Fibroblast of lung (primary cell): ENCODE data around the gene LRCH2. TPM values are rescaled to one million over a fixed set of nuclear protein-coding genes. Genes with fewer than 3 reads are reported as not detected.

Source experiments
- DNase-seq, 2 donors: peaks; one replicate each; pipeline versions ENCODE4 v3.0.0 to v3.0.0-alpha.2; 2010; ENCODE audit warnings: low read depth in 2 of 2
- H2AFZ ChIP-seq: 2 replicates; pipeline ENCODE4 v1.5.1; 2012; ENCODE audit warnings: low read length, control low read depth, inconsistent platforms
- H3K27ac ChIP-seq: 2 replicates; pipeline ENCODE4 v1.5.1; 2011; ENCODE audit warnings: low read length, control low read depth; ENCODE audit not compliant: insufficient read depth
- H3K27me3 ChIP-seq: 2 replicates; pipeline ENCODE4 v1.5.1; 2011; ENCODE audit warnings: mild to moderate bottlenecking, low read length; ENCODE audit not compliant: control insufficient read depth, insufficient read depth
- H3K36me3 ChIP-seq: 2 replicates; pipeline ENCODE4 v1.5.1; 2011; ENCODE audit warnings: low read length; ENCODE audit not compliant: control insufficient read depth, insufficient read depth
- H3K4me1 ChIP-seq: 2 replicates; pipeline ENCODE4 v1.5.1; 2011; ENCODE audit warnings: low read length; ENCODE audit not compliant: control insufficient read depth, insufficient read depth; ENCODE audit errors: extremely low read depth
- H3K4me2 ChIP-seq: 2 replicates; pipeline ENCODE4 v1.5.1; 2011; ENCODE audit warnings: low read length, control low read depth; ENCODE audit not compliant: insufficient read depth; ENCODE audit errors: extremely low read depth
- H3K4me3 ChIP-seq, 4 experiments: fragments of 200-600 bp in 1 of 4; sonication (generic) in 1 of 4; replicated peaks in 1 of 4; 2 replicates each; pipeline ENCODE4 v1.5.1; 2011 to 2016; ENCODE audit warnings: low read length in 4 of 4, low read depth in 3 of 4, mild to moderate bottlenecking in 3 of 4, control low read depth in 2 of 4, inconsistent platforms in 1 of 4, mixed read lengths in 1 of 4; ENCODE audit not compliant: insufficient read depth in 1 of 4; ENCODE audit errors: control extremely low read depth in 1 of 4
- H3K79me2 ChIP-seq: 2 replicates; pipeline ENCODE4 v1.5.1; 2012; ENCODE audit warnings: mild to moderate bottlenecking, low read length, inconsistent platforms; ENCODE audit not compliant: control insufficient read depth, insufficient read depth
- H3K9ac ChIP-seq: 2 replicates; pipeline ENCODE4 v1.5.1; 2011; ENCODE audit warnings: mild to moderate bottlenecking, low read length, control low read depth; ENCODE audit not compliant: insufficient read depth
- H3K9me3 ChIP-seq: 2 replicates; pipeline ENCODE4 v1.5.1; 2012; ENCODE audit warnings: low read depth, low read length; ENCODE audit not compliant: control insufficient read depth, insufficient read depth
- H4K20me1 ChIP-seq: 2 replicates; pipeline ENCODE4 v1.5.1; 2011; ENCODE audit warnings: low read length; ENCODE audit not compliant: control insufficient read depth, insufficient read depth; ENCODE audit errors: extremely low read depth
- EZH2 ChIP-seq: IDR thresholded peaks from 2 replicates; pipeline ENCODE4 v1.5.1; 2012; ENCODE audit warnings: low read length, control low read depth, mild to moderate bottlenecking; ENCODE audit errors: missing control alignments
- polyA minus RNA-seq: library from RNA; depleted of rRNA, polyadenylated mRNA; stranded (reverse); fragments of >200 nt; gene quantifications from 2 replicates; pipeline ENCODE4 v1.2.3, GENCODE V29; 2011; ENCODE audit warnings: low replicate concordance
- polyA plus RNA-seq, 2 donors: library from polyadenylated mRNA; depleted of rRNA in 1 of 2; stranded (reverse) in 1 of 2; unstranded in 1 of 2; fragments of >200 nt; gene quantifications; 2 replicates each; pipeline ENCODE4 v1.2.1, GENCODE V29; 2011 to 2012; ENCODE audit warnings: missing spikeins in 1 of 2
- total RNA-seq: library from RNA; depleted of rRNA; stranded (reverse); fragments of >200 nt; gene quantifications from 2 replicates; pipeline ENCODE4 v1.2.1, GENCODE V29; 2014
- TF ChIP-seq, protein P1 (sequence below), 2 donors: IDR thresholded peaks in 1 of 2; conservative IDR thresholded peaks in 1 of 2; 1 replicate in 1 of 2; 2 replicates in 1 of 2; pipeline ENCODE4 v1.5.1; 2011 to 2012; ENCODE audit warnings: low read length in 2 of 2, control low read depth in 1 of 2, inconsistent platforms in 1 of 2, low read depth in 1 of 2, mild to moderate bottlenecking in 1 of 2

LRCH2 gene, protein sequence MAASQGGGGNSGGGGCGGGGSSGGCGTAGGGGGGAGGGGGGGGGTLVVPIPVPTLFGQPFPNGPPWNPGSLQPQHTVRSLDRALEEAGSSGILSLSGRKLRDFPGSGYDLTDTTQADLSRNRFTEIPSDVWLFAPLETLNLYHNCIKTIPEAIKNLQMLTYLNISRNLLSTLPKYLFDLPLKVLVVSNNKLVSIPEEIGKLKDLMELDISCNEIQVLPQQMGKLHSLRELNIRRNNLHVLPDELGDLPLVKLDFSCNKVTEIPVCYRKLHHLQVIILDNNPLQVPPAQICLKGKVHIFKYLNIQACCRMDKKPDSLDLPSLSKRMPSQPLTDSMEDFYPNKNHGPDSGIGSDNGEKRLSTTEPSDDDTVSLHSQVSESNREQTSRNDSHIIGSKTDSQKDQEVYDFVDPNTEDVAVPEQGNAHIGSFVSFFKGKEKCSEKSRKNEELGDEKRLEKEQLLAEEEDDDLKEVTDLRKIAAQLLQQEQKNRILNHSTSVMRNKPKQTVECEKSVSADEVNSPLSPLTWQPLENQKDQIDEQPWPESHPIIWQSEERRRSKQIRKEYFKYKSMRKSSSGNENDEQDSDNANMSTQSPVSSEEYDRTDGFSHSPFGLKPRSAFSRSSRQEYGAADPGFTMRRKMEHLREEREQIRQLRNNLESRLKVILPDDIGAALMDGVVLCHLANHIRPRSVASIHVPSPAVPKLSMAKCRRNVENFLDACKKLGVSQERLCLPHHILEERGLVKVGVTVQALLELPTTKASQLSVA
- total RNA-seq: 12.8 and 19.5 TPM in 2 replicates
- 7.0 and 7.9 TPM in 2 replicates for polyA plus RNA-seq
- 5.4 and 5.9 TPM in 2 replicates for polyA plus RNA-seq (2012)
- 0.24 and 0.26 TPM in 2 replicates for polyA minus RNA-seq

DNA sequence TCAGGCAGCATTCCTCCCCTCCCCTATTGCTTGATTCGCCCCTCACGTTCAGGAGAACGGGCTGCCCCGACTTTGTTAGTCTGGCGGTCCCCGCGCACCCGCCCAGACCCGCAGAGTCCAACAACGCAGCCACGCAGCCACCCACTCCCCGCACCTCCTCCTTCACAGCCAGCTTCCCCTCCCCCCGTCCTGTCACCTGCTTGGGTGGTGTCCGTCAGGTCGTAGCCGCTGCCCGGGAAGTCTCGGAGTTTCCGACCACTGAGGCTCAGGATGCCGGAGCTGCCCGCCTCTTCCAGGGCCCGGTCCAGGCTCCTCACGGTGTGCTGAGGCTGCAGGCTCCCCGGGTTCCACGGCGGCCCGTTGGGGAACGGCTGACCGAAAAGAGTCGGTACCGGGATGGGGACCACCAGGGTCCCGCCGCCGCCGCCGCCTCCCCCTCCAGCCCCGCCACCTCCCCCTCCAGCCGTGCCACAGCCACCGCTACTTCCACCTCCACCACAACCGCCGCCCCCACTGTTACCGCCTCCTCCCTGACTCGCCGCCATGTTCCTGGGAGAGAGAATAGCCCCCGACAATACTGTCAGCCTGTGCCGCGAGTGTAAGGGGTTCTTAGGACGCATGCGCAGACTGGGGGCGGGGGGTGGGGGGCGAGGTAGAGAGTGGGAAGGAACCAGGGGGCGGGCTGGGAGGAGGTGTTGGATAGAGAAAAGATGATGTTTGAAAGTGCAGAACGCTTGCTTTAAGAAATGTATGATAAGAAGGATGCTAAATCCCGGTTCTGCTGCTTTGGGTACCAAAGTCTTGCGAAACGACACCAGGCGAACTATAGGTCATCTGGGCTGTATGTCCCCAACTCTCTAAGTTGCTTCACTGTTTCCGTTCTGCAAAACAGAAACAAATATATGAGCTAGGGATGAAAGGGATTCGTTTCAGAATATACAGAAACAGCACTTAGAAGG lies at the start of gene LRCH2:
TSS of gene LRCH2 (minus strand) at position 600 of the 959 bp plus-strand sequence. CDS start at position 545, 55 bp downstream.
- peak within 1 kb of the TSS; percentile 46 for H3K9ac ChIP-seq
- H2AFZ ChIP-seq: peak within 1 kb of the TSS; percentile 88
- no peaks in the 10 kb centered on the region for H3K9me3 ChIP-seq
- H3K4me3 ChIP-seq: peak within 1 kb of the TSS; percentile 63 to 86 (median 77)
- H3K4me2 ChIP-seq: peak within 1 kb of the TSS; percentile 78
- TF ChIP-seq, protein P1, sequence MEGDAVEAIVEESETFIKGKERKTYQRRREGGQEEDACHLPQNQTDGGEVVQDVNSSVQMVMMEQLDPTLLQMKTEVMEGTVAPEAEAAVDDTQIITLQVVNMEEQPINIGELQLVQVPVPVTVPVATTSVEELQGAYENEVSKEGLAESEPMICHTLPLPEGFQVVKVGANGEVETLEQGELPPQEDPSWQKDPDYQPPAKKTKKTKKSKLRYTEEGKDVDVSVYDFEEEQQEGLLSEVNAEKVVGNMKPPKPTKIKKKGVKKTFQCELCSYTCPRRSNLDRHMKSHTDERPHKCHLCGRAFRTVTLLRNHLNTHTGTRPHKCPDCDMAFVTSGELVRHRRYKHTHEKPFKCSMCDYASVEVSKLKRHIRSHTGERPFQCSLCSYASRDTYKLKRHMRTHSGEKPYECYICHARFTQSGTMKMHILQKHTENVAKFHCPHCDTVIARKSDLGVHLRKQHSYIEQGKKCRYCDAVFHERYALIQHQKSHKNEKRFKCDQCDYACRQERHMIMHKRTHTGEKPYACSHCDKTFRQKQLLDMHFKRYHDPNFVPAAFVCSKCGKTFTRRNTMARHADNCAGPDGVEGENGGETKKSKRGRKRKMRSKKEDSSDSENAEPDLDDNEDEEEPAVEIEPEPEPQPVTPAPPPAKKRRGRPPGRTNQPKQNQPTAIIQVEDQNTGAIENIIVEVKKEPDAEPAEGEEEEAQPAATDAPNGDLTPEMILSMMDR (conservative IDR thresholded peaks at IDR 0.05 in 1 of 2, IDR thresholded peaks at IDR 0.05 in 1 of 2; ENCODE audit: low read depth in 1 of 2, low read length in 2 of 2): no peak
- TF ChIP-seq EZH2: no peak
- H3K27ac ChIP-seq: peak within 1 kb of the TSS; percentile 72
- H4K20me1 ChIP-seq: no peaks in the 10 kb centered on the region
- peaks cover 13% of the 10 kb centered on the region for H3K79me2 ChIP-seq
- no peaks in the 10 kb centered on the region for H3K27me3 ChIP-seq
- H3K36me3 ChIP-seq: no peaks in the 10 kb centered on the region
- DNase-seq: peak; percentile 34 to 56
- no peaks in the 10 kb centered on the region for H3K4me1 ChIP-seq

DNA sequence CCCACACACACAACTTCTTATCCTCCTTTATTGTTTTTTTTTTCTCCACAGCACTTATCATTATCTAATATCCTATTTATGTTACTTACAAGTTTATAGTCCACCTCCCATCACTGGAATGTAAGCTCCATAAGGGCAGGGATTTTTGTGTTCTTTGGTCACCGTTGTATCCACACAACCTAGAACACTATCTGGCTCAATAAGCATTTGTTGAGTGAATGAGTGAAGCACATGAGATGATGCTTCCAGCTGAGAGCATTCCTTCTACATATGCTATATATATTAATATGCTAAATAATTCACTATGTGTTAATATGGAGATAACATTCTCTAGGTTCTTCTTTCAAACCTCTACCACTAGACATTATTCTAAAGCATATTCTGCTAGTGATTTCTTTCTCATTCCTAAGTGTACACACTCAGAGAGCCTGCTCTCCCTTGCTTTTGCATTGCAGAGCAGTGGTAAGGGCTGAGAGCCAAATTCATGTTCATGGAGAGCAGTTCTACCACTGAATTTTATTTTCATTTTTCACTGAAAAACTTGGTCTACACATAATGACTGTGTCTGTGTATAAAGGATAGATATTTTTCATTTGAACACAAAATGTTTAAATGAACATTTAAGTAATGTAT lies 35.3 kb upstream of the LRCH2 start:
- Histone ChIP-seq H3K4me1 (no peaks in the 10 kb centered on the region), H3K27me3 (no peaks in the 10 kb centered on the region), H3K4me2 (no peak overlapping the region), H2AFZ (no peak overlapping the region), H4K20me1 (no peaks in the 10 kb centered on the region), H3K9me3 (no peaks in the 10 kb centered on the region), H3K36me3 (no peaks in the 10 kb centered on the region), H3K9ac (no peak overlapping the region), H3K27ac (no peak overlapping the region), H3K79me2 (no peaks in the 10 kb centered on the region), H3K4me3 (no peak overlapping the region)
- DNase-seq: no peak
- TF ChIP-seq, protein P1 (conservative IDR thresholded peaks at IDR 0.05 in 1 of 2, IDR thresholded peaks at IDR 0.05 in 1 of 2; ENCODE audit: low read depth in 1 of 2, low read length in 2 of 2): no peak
- no peak for TF ChIP-seq EZH2
